Measurements from ENCODE around the gene GPM6B.
"Not testable (repeated sequence)": the region's sequence is repeated elsewhere in the genome, so short reads cannot be mapped to it uniquely, and the experiment has no call there.

Gene GPM6B

GRCh38 chrX:13734278-13735172, 82.4 kb downstream of the GPM6B start, which contains the start of the genes OFD1 and TRAPPC2:
Gene OFD1 (plus strand): TSS chrX:13734748. CDS start chrX:13735072, 324 bp downstream.
Gene TRAPPC2 (minus strand): TSS chrX:13734620. CDS start chrX:13719963, 14,657 bp downstream.
- no peaks in the 10 kb centered on the region for H4K20me1 ChIP-seq (ENCODE audit: insufficient read depth, low read length)
- DNase-seq = peak; percentile 97

GRCh38 chrX:13733506-13733905, 83.4 kb downstream of the GPM6B start:
- peak overlapping the region; percentile 93 for H3K9ac ChIP-seq (ENCODE audit: low read length)
- peaks cover 11% of the 10 kb centered on the region for H3F3A ChIP-seq (ENCODE audit: insufficient read depth, low read length)
- peaks cover 51% of the 10 kb centered on the region for H3K79me2 ChIP-seq (ENCODE audit: low read length)
- H3K4me2 ChIP-seq (ENCODE audit: low read depth, low read length) = peak overlapping the region; percentile 85
- peaks cover 17% of the 10 kb centered on the region for H3K4me1 ChIP-seq (ENCODE audit: low read length)
- DNase-seq = no peak
- no peak for TF ChIP-seq CTCF (IDR thresholded peaks at IDR 0.05; ENCODE audit: low read length)
- TF ChIP-seq EZH2phosphoT487 (IDR thresholded peaks at IDR 0.05; ENCODE audit: low read length) = no peak
- no peak for TF ChIP-seq EZH2 (optimal IDR thresholded peaks at IDR 0.05; ENCODE audit: low read depth, low read length)
- H3K27ac ChIP-seq (ENCODE audit: low read length) = peak overlapping the region; percentile 100; the same call in 1 of the 2 replicates
- no peaks in the 10 kb centered on the region for H3K27me3 ChIP-seq (replicated peaks; ENCODE audit: insufficient read depth, low read length)
- H2AFZ ChIP-seq (ENCODE audit: low read length) = no peak overlapping the region
- no peaks in the 10 kb centered on the region for H3K9me2 ChIP-seq (replicated peaks; ENCODE audit: insufficient read depth, low read length)
- H4K20me1 ChIP-seq (ENCODE audit: insufficient read depth, low read length) = no peaks in the 10 kb centered on the region
- peak overlapping the region; percentile 74 for H3K4me3 ChIP-seq (ENCODE audit: low read length)
- no peaks in the 10 kb centered on the region for H3K9me3 ChIP-seq (replicated peaks; ENCODE audit: insufficient read depth, low read length)
- no peaks in the 10 kb centered on the region for H3K36me3 ChIP-seq (replicated peaks; ENCODE audit: insufficient read depth, low read length)

More at GRCh38 chrX:13734278-13735172, 82.4 kb downstream of the GPM6B start, which contains the start of the genes OFD1 and TRAPPC2:
- H3K27me3 ChIP-seq (replicated peaks; ENCODE audit: insufficient read depth, low read length) = no peaks in the 10 kb centered on the region
- H3K79me2 ChIP-seq (ENCODE audit: low read length) = peaks cover 50% of the 10 kb centered on the region
- H3K4me3 ChIP-seq (ENCODE audit: low read length) = peak within 1 kb of the TSS; percentile 74
- peaks cover 11% of the 10 kb centered on the region for H3F3A ChIP-seq (ENCODE audit: insufficient read depth, low read length)
- no peaks in the 10 kb centered on the region for H3K9me3 ChIP-seq (replicated peaks; ENCODE audit: insufficient read depth, low read length)
- peak within 1 kb of the TSS; percentile 93 for H3K9ac ChIP-seq (ENCODE audit: low read length)
- H2AFZ ChIP-seq (ENCODE audit: low read length) = peak within 1 kb of the TSS; percentile 77
- TF ChIP-seq EZH2 (optimal IDR thresholded peaks at IDR 0.05; ENCODE audit: low read depth, low read length) = no peak
- TF ChIP-seq CTCF (IDR thresholded peaks at IDR 0.05; ENCODE audit: low read length) = no peak
- TF ChIP-seq EZH2phosphoT487 (IDR thresholded peaks at IDR 0.05; ENCODE audit: low read length) = no peak
- H3K36me3 ChIP-seq (replicated peaks; ENCODE audit: insufficient read depth, low read length) = no peaks in the 10 kb centered on the region
- peak within 1 kb of the TSS; percentile 85 for H3K4me2 ChIP-seq (ENCODE audit: low read depth, low read length)
- no peaks in the 10 kb centered on the region for H3K9me2 ChIP-seq (replicated peaks; ENCODE audit: insufficient read depth, low read length)
- peaks cover 17% of the 10 kb centered on the region for H3K4me1 ChIP-seq (ENCODE audit: low read length)
- peak within 1 kb of the TSS; percentile 100 for H3K27ac ChIP-seq (ENCODE audit: low read length)

GRCh38 chrX:13732246-13733067, 84.4 kb downstream of the GPM6B start:
- peak overlapping the region; percentile 85; the same call in 1 of the 2 replicates for H3K4me2 ChIP-seq (ENCODE audit: low read depth, low read length)
- H3K4me1 ChIP-seq (ENCODE audit: low read length) = peaks cover 17% of the 10 kb centered on the region
- no peaks in the 10 kb centered on the region for H3K36me3 ChIP-seq (replicated peaks; ENCODE audit: insufficient read depth, low read length)
- H3F3A ChIP-seq (ENCODE audit: insufficient read depth, low read length) = peaks cover 11% of the 10 kb centered on the region
- TF ChIP-seq CTCF (IDR thresholded peaks at IDR 0.05; ENCODE audit: low read length) (no peak), EZH2 (optimal IDR thresholded peaks at IDR 0.05; ENCODE audit: low read depth, low read length) (no peak), EZH2phosphoT487 (IDR thresholded peaks at IDR 0.05; ENCODE audit: low read length) (no peak)
- no peak overlapping the region for H3K4me3 ChIP-seq (ENCODE audit: low read length)
- H3K9me3 ChIP-seq (replicated peaks; ENCODE audit: insufficient read depth, low read length) = no peaks in the 10 kb centered on the region
- no peak for DNase-seq
- H4K20me1 ChIP-seq (ENCODE audit: insufficient read depth, low read length) = no peaks in the 10 kb centered on the region
- H2AFZ ChIP-seq (ENCODE audit: low read length) = no peak overlapping the region
- H3K9me2 ChIP-seq (replicated peaks; ENCODE audit: insufficient read depth, low read length) = no peaks in the 10 kb centered on the region
- peaks cover 51% of the 10 kb centered on the region for H3K79me2 ChIP-seq (ENCODE audit: low read length)
- H3K9ac ChIP-seq (ENCODE audit: low read length) = no peak overlapping the region
- H3K27me3 ChIP-seq (replicated peaks; ENCODE audit: insufficient read depth, low read length) = no peaks in the 10 kb centered on the region
- H3K27ac ChIP-seq (ENCODE audit: low read length) = no peak overlapping the region

GRCh38 chrX:13730523-13730922, 86.4 kb downstream of the GPM6B start:
- H3K27me3 ChIP-seq (replicated peaks; ENCODE audit: insufficient read depth, low read length); H2AFZ ChIP-seq (ENCODE audit: low read length); H3K4me3 ChIP-seq (ENCODE audit: low read length); H3F3A ChIP-seq (ENCODE audit: insufficient read depth, low read length); H3K9me2 ChIP-seq (replicated peaks; ENCODE audit: insufficient read depth, low read length); H3K4me2 ChIP-seq (ENCODE audit: low read depth, low read length); H3K4me1 ChIP-seq (ENCODE audit: low read length); H3K36me3 ChIP-seq (replicated peaks; ENCODE audit: insufficient read depth, low read length); H3K27ac ChIP-seq (ENCODE audit: low read length); H3K9ac ChIP-seq (ENCODE audit: low read length); DNase-seq; H4K20me1 ChIP-seq (ENCODE audit: insufficient read depth, low read length); H3K9me3 ChIP-seq (replicated peaks; ENCODE audit: insufficient read depth, low read length): not testable (repeated sequence)
- peaks cover 43% of the 10 kb centered on the region for H3K79me2 ChIP-seq (ENCODE audit: low read length)

- not testable (repeated sequence) for H3K36me3 ChIP-seq (replicated peaks; ENCODE audit: insufficient read depth, low read length); H3K27ac ChIP-seq (ENCODE audit: low read length); H3K9me3 ChIP-seq (replicated peaks; ENCODE audit: insufficient read depth, low read length); H2AFZ ChIP-seq (ENCODE audit: low read length); H3K4me1 ChIP-seq (ENCODE audit: low read length); H3F3A ChIP-seq (ENCODE audit: insufficient read depth, low read length); H3K9me2 ChIP-seq (replicated peaks; ENCODE audit: insufficient read depth, low read length); H3K27me3 ChIP-seq (replicated peaks; ENCODE audit: insufficient read depth, low read length); H3K4me3 ChIP-seq (ENCODE audit: low read length); H3K4me2 ChIP-seq (ENCODE audit: low read depth, low read length); H3K9ac ChIP-seq (ENCODE audit: low read length); H4K20me1 ChIP-seq (ENCODE audit: insufficient read depth, low read length); DNase-seq
- peaks cover 42% of the 10 kb centered on the region for H3K79me2 ChIP-seq (ENCODE audit: low read length)
These were observed 90.3 kb downstream of the GPM6B start for GRCh38 chrX:13726583-13726982.
